PC-3 (cell line): Measurements from ENCODE around the gene LTBP3. TPM values are rescaled to one million over a fixed set of nuclear protein-coding genes. Genes with fewer than 3 reads are reported as not detected.

Experiments used
- ATAC-seq: fragments of 200-7000 bp; cut with Tn5 transposase; 2 replicates; pipeline ENCODE4 v1.9.1; 2020; ENCODE audit warnings: mild to moderate bottlenecking, moderate library complexity
- BruUV-seq: library from RNA; stranded (reverse); fragments of 400-500 nt; replicated peaks from 2 replicates; lab custom pipeline; 2021; lab: Mats Ljungman, UMichigan
- CTCF ChIA-PET: fragments of 300-600 bp; sonication (Branson Sonifier 250); formaldehyde crosslinking; loops from one replicate; lab custom pipeline; 2022; ENCODE audit warnings: antibody characterized with exemption; lab: Charles Lee
- POLR2A ChIA-PET: fragments of 300-600 bp; sonication (Branson Sonifier 250); formaldehyde crosslinking; loops from one replicate; lab custom pipeline; 2022; ENCODE audit warnings: antibody characterized with exemption; ENCODE audit not compliant: unreplicated experiment; lab: Charles Lee
- DNase-seq: peaks from one replicate; pipeline ENCODE4 v3.0.0-alpha.2; 2015
- H2AFZ ChIP-seq: fragments of 300-600 bp; sonication (generic); 2 replicates; pipeline ENCODE4 v1.6.0; 2016; ENCODE audit warnings: antibody characterized with exemption, low read length
- H3F3A ChIP-seq: fragments of 300-600 bp; sonication (generic); one replicate; pipeline ENCODE4 v1.6.0; 2017; ENCODE audit warnings: antibody characterized with exemption, low read length, control low read depth, mild to moderate bottlenecking; ENCODE audit not compliant: unreplicated experiment
- H3K27ac ChIP-seq: fragments of 300-600 bp; sonication (generic); 2 replicates; pipeline ENCODE4 v1.5.1; 2016; ENCODE audit warnings: mild to moderate bottlenecking, low read length
- H3K27me3 ChIP-seq: fragments of 300-600 bp; sonication (generic); 2 replicates; pipeline ENCODE4 v1.6.1; 2016; ENCODE audit warnings: low read length, mixed read lengths
- H3K36me3 ChIP-seq: fragments of 300-600 bp; sonication (generic); 2 replicates; pipeline ENCODE4 v1.6.1; 2016; ENCODE audit warnings: low read depth, mixed run types, low read length, mixed read lengths
- H3K4me1 ChIP-seq: fragments of 300-600 bp; sonication (generic); 2 replicates; pipeline ENCODE4 v1.5.1; 2016; ENCODE audit warnings: low read length; ENCODE audit not compliant: insufficient read depth
- H3K4me2 ChIP-seq: fragments of 300-600 bp; sonication (generic); 2 replicates; pipeline ENCODE4 v1.6.0; 2016; ENCODE audit warnings: low read length
- H3K4me3 ChIP-seq: fragments of 300-600 bp; sonication (generic); 2 replicates; pipeline ENCODE4 v1.5.1; 2016; ENCODE audit warnings: mild to moderate bottlenecking, low read length, mixed read lengths
- H3K79me2 ChIP-seq: fragments of 300-600 bp; sonication (generic); 2 replicates; pipeline ENCODE4 v1.6.1; 2017; ENCODE audit warnings: low read length, mixed read lengths
- H3K9ac ChIP-seq: fragments of 300-600 bp; sonication (generic); 2 replicates; pipeline ENCODE4 v1.6.0; 2016; ENCODE audit warnings: mild to moderate bottlenecking, low read length
- H3K9me2 ChIP-seq: fragments of 300-600 bp; sonication (generic); replicated peaks from 2 replicates; pipeline ENCODE4 v1.6.1; 2016; ENCODE audit warnings: mixed run types, low read length, mixed read lengths
- H3K9me3 ChIP-seq: fragments of 300-600 bp; sonication (generic); 2 replicates; pipeline ENCODE4 v1.6.1; 2016; ENCODE audit warnings: low read length, mixed read lengths
- H4K20me1 ChIP-seq: fragments of 300-600 bp; sonication (generic); 2 replicates; pipeline ENCODE4 v1.6.1; 2016; ENCODE audit warnings: low read length, mixed read lengths
- EZH2 ChIP-seq: fragments of 300-600 bp; sonication (generic); IDR thresholded peaks from one replicate; pipeline ENCODE4 v1.6.1; 2017; ENCODE audit warnings: antibody characterized with exemption, mild to moderate bottlenecking, low read length; ENCODE audit not compliant: unreplicated experiment
- EZH2phosphoT487 ChIP-seq: fragments of 300-600 bp; sonication (generic); IDR thresholded peaks from 2 replicates; pipeline ENCODE4 v1.6.1; 2018; ENCODE audit warnings: mild to moderate bottlenecking, antibody characterized with exemption, low read length, borderline replicate concordance
- intact Hi-C: fragments of 100-400 bp; cut with micrococcal nuclease; formaldehyde crosslinking; loops from 2 replicates; pipeline ENCODE4 v1.9.0; 2023
- total RNA-seq: library from RNA; depleted of rRNA; stranded (reverse); fragments of >200 nt; gene quantifications from 2 replicates; pipeline ENCODE4 v1.2.3, GENCODE V29; 2014
- TF ChIP-seq, protein P1 (sequence below): fragments of 300-600 bp; sonication (generic); conservative IDR thresholded peaks from 2 replicates; pipeline ENCODE4 v1.5.1; 2017; ENCODE audit warnings: antibody characterized with exemption, low read depth, mild to moderate bottlenecking, low read length

LTBP3 gene
- total RNA-seq, 1 experiment from 2014 or later: 197 TPM

DNA sequence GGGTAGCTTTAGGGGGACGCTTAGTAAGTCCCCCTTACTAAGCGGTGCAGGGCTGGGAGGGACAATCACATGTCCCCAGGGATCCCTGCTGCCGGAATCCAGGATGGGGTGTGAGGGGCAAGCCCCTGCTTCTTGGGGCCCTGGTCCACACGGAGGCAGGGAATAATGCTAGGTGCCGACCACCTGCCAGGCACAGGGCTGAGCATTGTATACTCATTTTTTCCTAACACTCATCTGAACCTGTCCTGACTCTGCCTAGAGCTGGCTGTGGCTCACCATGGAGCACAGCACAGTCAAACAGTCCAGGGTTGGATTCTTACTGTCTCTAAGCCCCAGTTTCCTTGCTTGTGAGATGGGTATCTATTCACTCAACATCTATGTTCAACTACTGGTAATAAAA is 1.4 kb upstream of the LTBP3 start:
- no peaks in the 10 kb centered on the region for H3K9me2 ChIP-seq
- peak overlapping the region; percentile 91 for H3K27ac ChIP-seq
- H3K9me3 ChIP-seq: no peaks in the 10 kb centered on the region
- no peaks in the 10 kb centered on the region for H3K36me3 ChIP-seq
- H4K20me1 ChIP-seq: no peaks in the 10 kb centered on the region
- ChIA-PET POLR2A (interaction anchor here (1.5 kb wide), 1 partner anchor 11 kb away, joined by 10 read pairs; the partner anchor contains the start of gene ZNRD2), CTCF (interaction anchor here (1.0 to 1.7 kb wide), 5 partner anchors 11 to 34 kb away, joined by 3 to 12 read pairs (median 6); partner anchors contain the start of genes FAM89B, SCYL1 and ZNRD2)
- no peaks in the 10 kb centered on the region for H3K27me3 ChIP-seq
- H3K4me1 ChIP-seq: peaks cover 59% of the 10 kb centered on the region
- intact Hi-C loops: no loop called here
- H2AFZ ChIP-seq: no peak overlapping the region
- no peak for ATAC-seq
- peaks cover 22% of the 10 kb centered on the region for H3K79me2 ChIP-seq
- no peak for DNase-seq
- H3K4me3 ChIP-seq: no peak overlapping the region
- TF ChIP-seq, protein P1, sequence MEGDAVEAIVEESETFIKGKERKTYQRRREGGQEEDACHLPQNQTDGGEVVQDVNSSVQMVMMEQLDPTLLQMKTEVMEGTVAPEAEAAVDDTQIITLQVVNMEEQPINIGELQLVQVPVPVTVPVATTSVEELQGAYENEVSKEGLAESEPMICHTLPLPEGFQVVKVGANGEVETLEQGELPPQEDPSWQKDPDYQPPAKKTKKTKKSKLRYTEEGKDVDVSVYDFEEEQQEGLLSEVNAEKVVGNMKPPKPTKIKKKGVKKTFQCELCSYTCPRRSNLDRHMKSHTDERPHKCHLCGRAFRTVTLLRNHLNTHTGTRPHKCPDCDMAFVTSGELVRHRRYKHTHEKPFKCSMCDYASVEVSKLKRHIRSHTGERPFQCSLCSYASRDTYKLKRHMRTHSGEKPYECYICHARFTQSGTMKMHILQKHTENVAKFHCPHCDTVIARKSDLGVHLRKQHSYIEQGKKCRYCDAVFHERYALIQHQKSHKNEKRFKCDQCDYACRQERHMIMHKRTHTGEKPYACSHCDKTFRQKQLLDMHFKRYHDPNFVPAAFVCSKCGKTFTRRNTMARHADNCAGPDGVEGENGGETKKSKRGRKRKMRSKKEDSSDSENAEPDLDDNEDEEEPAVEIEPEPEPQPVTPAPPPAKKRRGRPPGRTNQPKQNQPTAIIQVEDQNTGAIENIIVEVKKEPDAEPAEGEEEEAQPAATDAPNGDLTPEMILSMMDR: no peak
- TF ChIP-seq EZH2: no peak
- no peak for TF ChIP-seq EZH2phosphoT487
- H3F3A ChIP-seq: peaks cover 12% of the 10 kb centered on the region
- H3K4me2 ChIP-seq: peak overlapping the region; percentile 81
- BruUV-seq: no TSS peak
- peak overlapping the region; percentile 6; the same call in 1 of the 2 replicates for H3K9ac ChIP-seq

DNA sequence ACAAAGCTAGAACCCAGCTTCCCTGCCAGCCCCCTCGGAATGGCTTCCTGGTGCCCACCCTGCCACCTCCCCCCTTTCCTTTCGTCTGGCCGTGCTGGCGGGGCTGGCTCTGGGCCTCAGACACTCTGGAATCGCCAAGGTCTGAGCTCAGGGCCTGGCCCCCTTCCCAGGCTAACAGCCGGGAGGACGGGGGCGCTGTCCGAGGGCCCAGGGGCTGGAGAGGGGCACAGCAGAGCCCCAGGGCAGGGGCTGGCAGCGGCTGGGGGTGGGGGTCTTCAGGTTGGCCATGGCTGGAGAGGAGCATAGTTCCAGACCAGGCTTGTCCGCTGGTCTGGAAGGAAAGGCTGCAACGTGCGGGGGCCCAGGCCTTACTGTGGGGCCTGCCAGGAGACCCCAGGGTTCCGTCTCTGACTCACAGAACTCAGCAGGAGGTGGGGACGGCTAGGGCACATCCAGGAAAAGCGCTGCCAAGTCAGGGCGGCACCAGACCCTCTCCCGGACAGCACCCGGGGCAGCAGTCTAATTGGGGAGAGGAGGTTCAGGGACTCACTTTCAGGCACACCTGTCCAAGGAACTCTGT is 861 bp upstream of the LTBP3 start:
- H3K79me2 ChIP-seq: peaks cover 27% of the 10 kb centered on the region
- ChIA-PET POLR2A (interaction anchor here (1.5 kb wide), 1 partner anchor 11 kb away, joined by 10 read pairs; the partner anchor contains the start of gene ZNRD2), CTCF (interaction anchor here (1.7 kb wide), 1 partner anchor 11 kb away, joined by 6 read pairs; the partner anchor contains the start of gene ZNRD2)
- ATAC-seq (no peak), DNase-seq (no peak)
- no peaks in the 10 kb centered on the region for H4K20me1 ChIP-seq
- H3K36me3 ChIP-seq: no peaks in the 10 kb centered on the region
- intact Hi-C loops: no loop called here
- H3K9me3 ChIP-seq: no peaks in the 10 kb centered on the region
- H3K27me3 ChIP-seq: no peaks in the 10 kb centered on the region
- peak overlapping the region; percentile 56 for H3K9ac ChIP-seq
- TF ChIP-seq, protein P1: 0 out of 2 replicates have a peak, but pooled peaks have one; percentile 14
- TF ChIP-seq EZH2phosphoT487: no peak
- peak overlapping the region; percentile 68 for H3K4me3 ChIP-seq
- peak overlapping the region; percentile 81 for H3K4me2 ChIP-seq
- H3K9me2 ChIP-seq: no peaks in the 10 kb centered on the region
- H3K27ac ChIP-seq: peak overlapping the region; percentile 91
- peaks cover 12% of the 10 kb centered on the region for H3F3A ChIP-seq
- peak overlapping the region; percentile 54; the same call in 1 of the 2 replicates for H2AFZ ChIP-seq
- TSS peak; percentile 63 for BruUV-seq
- peaks cover 59% of the 10 kb centered on the region for H3K4me1 ChIP-seq
